SH-SY5Y (cell line): Measurements from ENCODE around the gene FLRT1.

Experiments used
- GATA2 ChIP-seq: IDR thresholded peaks from 2 replicates; pipeline ENCODE4 v1.6.1; 2011; ENCODE audit warnings: mild to moderate bottlenecking, low read depth, low read length
- GATA3 ChIP-seq: IDR thresholded peaks from 2 replicates; pipeline ENCODE4 v1.6.1; 2011; ENCODE audit warnings: low read depth, mild to moderate bottlenecking, low read length, moderate library complexity

DNA sequence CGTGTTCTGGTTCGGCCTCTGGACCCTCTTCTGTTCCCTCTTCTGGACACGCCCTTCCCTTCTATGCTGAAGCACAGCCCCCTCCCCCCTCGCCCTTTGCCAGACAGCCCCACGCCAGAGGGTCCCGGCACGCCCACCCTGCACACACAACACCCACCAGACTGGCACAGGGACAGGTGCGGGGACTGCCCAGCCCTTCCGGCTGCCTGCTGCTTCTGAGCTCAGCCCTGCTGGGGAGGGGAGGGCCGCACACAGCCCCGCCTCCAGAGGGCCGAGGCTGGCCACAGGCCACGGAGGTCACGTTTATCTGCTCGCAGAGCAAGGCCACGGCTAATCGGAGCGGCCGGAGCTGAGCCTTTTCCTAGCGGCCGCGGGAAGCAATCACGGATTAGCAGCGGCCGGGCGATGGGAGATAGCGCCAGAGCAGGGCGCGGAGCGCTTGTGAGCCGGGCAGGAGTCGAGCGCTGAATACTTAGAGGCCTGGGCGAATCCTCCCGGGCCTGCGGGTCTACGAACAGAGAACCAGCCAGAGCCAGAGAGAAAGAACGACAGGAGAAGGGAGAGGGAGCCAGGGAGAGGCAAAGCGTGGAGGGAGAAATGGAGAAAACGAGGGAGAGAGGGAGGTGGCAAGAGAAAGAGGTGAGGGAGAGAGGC lies 28.0 kb upstream of the FLRT1 start:
- TF ChIP-seq GATA2: peak; percentile 92
- no peak for TF ChIP-seq GATA3
